MM.1S (cell line): ENCODE data around the gene EDARADD.

Source experiments
- EZH2 ChIP-seq: fragments of 300-600 bp; sonication (generic); optimal IDR thresholded peaks from 2 replicates; pipeline ENCODE3; 2017; ENCODE audit warnings: low read depth, mild to moderate bottlenecking, antibody characterized with exemption, low read length, mixed read lengths
- EZH2phosphoT487 ChIP-seq: fragments of 300-600 bp; sonication (generic); IDR thresholded peaks from 2 replicates; pipeline ENCODE4 v1.6.1; 2018; ENCODE audit warnings: antibody characterized with exemption, low read length
- TF ChIP-seq, protein P1 (sequence below): fragments of 300-600 bp; sonication (generic); IDR thresholded peaks from 2 replicates; pipeline ENCODE4 v1.5.1; 2016; ENCODE audit warnings: antibody characterized with exemption, low read length, mixed read lengths

DNA sequence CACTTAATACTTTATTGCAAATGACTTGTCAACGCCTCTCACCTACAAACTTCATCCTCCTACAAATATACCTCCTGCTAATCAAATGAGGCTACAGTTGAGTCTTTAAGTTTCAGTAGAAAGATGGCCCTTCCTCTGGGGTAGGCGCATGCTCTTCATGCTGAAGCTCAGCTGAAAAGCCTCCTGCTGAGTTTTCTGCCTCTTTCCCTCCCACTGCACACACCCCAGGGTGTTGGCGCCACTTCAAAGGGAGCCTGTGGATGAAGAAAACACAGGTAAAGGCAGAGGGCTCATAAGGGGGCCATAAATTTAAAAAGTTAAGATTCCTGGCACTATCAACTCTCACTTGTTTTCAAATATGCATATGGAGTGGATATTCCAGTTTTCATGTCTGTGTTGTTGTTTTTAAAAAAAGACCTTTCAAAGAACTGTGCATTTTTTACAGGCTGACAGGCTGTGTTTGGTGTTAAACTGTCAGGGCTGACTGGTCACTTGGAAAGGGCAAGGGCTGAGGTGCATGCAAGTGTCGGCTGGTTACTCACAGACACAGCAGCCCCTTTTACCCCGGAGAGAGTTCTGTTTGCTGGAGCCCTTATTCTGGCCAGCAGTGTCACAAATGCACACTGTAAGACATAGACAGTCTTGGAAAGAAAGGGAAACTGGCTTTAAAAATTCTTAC lies 86.8 kb downstream of the EDARADD start:
- TF ChIP-seq, protein P1, sequence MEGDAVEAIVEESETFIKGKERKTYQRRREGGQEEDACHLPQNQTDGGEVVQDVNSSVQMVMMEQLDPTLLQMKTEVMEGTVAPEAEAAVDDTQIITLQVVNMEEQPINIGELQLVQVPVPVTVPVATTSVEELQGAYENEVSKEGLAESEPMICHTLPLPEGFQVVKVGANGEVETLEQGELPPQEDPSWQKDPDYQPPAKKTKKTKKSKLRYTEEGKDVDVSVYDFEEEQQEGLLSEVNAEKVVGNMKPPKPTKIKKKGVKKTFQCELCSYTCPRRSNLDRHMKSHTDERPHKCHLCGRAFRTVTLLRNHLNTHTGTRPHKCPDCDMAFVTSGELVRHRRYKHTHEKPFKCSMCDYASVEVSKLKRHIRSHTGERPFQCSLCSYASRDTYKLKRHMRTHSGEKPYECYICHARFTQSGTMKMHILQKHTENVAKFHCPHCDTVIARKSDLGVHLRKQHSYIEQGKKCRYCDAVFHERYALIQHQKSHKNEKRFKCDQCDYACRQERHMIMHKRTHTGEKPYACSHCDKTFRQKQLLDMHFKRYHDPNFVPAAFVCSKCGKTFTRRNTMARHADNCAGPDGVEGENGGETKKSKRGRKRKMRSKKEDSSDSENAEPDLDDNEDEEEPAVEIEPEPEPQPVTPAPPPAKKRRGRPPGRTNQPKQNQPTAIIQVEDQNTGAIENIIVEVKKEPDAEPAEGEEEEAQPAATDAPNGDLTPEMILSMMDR, result no peak
- TF ChIP-seq EZH2, result no peak
- TF ChIP-seq EZH2phosphoT487, result no peak
